Calu3 (cell line): ENCODE measurements around the gene CDK14. TPM values are rescaled to one million over a fixed set of nuclear protein-coding genes. Genes with fewer than 3 reads are reported as not detected.
A peak's percentile ranks its signal among the peaks of the same experiment; 100 is the strongest.
"Not testable (repeated sequence)": the region's sequence is repeated elsewhere in the genome, so short reads cannot be mapped to it uniquely, and the experiment has no call there.

Experiments
- BruUV-seq: library from RNA; stranded (reverse); fragments of 400-500 nt; replicated peaks from 2 replicates; lab custom pipeline; 2021; lab: Mats Ljungman, UMichigan
- CTCF ChIA-PET: fragments of 300-600 bp; sonication (Branson Sonifier 250); formaldehyde crosslinking; loops from one replicate; lab custom pipeline; 2022; ENCODE audit warnings: antibody characterized with exemption; lab: Charles Lee
- DNase-seq: peaks from one replicate; pipeline ENCODE4 v3.0.0; 2022
- H3K27ac Mint-ChIP-seq: one replicate; pipeline ENCODE4 v1.8.0; 2022; ENCODE audit warnings: mixed read lengths; ENCODE audit not compliant: unreplicated experiment
- H3K27me3 Mint-ChIP-seq: one replicate; pipeline ENCODE4 v1.8.0; 2022; ENCODE audit warnings: mixed read lengths; ENCODE audit not compliant: unreplicated experiment
- H3K36me3 Mint-ChIP-seq: one replicate; pipeline ENCODE4 v1.8.0; 2022; ENCODE audit warnings: mild to moderate bottlenecking, moderate library complexity, mixed read lengths; ENCODE audit not compliant: insufficient read depth, unreplicated experiment
- H3K4me1 Mint-ChIP-seq: one replicate; pipeline ENCODE4 v1.8.0; 2022; ENCODE audit warnings: mild to moderate bottlenecking, low read depth, mixed read lengths; ENCODE audit not compliant: unreplicated experiment
- H3K4me3 Mint-ChIP-seq: one replicate; pipeline ENCODE4 v1.8.0; 2022; ENCODE audit warnings: mild to moderate bottlenecking, low read depth, moderate library complexity, mixed read lengths; ENCODE audit not compliant: unreplicated experiment
- H3K9me3 Mint-ChIP-seq: one replicate; pipeline ENCODE4 v1.8.0; 2022; ENCODE audit warnings: low read depth, mixed read lengths; ENCODE audit not compliant: unreplicated experiment
- intact Hi-C: fragments of 100-400 bp; cut with micrococcal nuclease; formaldehyde crosslinking; loops from one replicate; pipeline ENCODE4 v1.10.0; 2022; ENCODE audit not compliant: unreplicated experiment
- total RNA-seq: library from RNA; stranded (reverse); gene quantifications from 2 replicates; pipeline ENCODE4 v1.2.3, GENCODE V29; 2022
- TF ChIP-seq, protein P1 (sequence below): fragments of 200-600 bp; IDR thresholded peaks from one replicate; pipeline ENCODE4 v1.8.0; 2022; ENCODE audit warnings: antibody characterized with exemption; ENCODE audit not compliant: unreplicated experiment

CDK14 gene
- total RNA-seq, 1 experiment from 2014 or later: 29.4 TPM

GRCh38 chr7:90923541-90923997, 327.4 kb downstream of the CDK14 start:
- Mint-ChIP-seq H3K27ac (no peak overlapping the region), H3K36me3 (no peaks in the 10 kb centered on the region), H3K4me3 (no peak overlapping the region), H3K27me3 (no peaks in the 10 kb centered on the region), H3K4me1 (no peaks in the 10 kb centered on the region), H3K9me3 (no peaks in the 10 kb centered on the region)
- CTCF ChIA-PET: no interaction called here
- TF ChIP-seq, protein P1, sequence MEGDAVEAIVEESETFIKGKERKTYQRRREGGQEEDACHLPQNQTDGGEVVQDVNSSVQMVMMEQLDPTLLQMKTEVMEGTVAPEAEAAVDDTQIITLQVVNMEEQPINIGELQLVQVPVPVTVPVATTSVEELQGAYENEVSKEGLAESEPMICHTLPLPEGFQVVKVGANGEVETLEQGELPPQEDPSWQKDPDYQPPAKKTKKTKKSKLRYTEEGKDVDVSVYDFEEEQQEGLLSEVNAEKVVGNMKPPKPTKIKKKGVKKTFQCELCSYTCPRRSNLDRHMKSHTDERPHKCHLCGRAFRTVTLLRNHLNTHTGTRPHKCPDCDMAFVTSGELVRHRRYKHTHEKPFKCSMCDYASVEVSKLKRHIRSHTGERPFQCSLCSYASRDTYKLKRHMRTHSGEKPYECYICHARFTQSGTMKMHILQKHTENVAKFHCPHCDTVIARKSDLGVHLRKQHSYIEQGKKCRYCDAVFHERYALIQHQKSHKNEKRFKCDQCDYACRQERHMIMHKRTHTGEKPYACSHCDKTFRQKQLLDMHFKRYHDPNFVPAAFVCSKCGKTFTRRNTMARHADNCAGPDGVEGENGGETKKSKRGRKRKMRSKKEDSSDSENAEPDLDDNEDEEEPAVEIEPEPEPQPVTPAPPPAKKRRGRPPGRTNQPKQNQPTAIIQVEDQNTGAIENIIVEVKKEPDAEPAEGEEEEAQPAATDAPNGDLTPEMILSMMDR: no peak
- intact Hi-C loops: loop anchor here (10.0 kb wide), 1 partner anchor 169 kb away; no protein-coding TSS in a partner anchor
- BruUV-seq: no TSS peak
- no peak for DNase-seq

GRCh38 chr7:90928700-90929424, 332.7 kb downstream of the CDK14 start:
- H3K9me3 Mint-ChIP-seq, H3K27me3 Mint-ChIP-seq, H3K36me3 Mint-ChIP-seq, BruUV-seq, H3K27ac Mint-ChIP-seq, H3K4me1 Mint-ChIP-seq: not testable (repeated sequence)
- TF ChIP-seq, protein P1: peak; percentile 33
- intact Hi-C loops: loop anchor here (10.0 kb wide), 1 partner anchor 174 kb away; no protein-coding TSS in a partner anchor
- CTCF ChIA-PET: interaction anchor here (0.5 to 1.5 kb wide), 7 partner anchors 9 to 695 kb away, joined by 3 to 8 read pairs (median 4); no protein-coding TSS in a partner anchor
- DNase-seq: peak; percentile 75
- H3K4me3 Mint-ChIP-seq: peak overlapping the region; percentile 82

GRCh38 chr7:90931986-90932916, 336.1 kb downstream of the CDK14 start:
- DNase-seq: no peak
- CTCF ChIA-PET: interaction anchor here (1.2 kb wide), 1 partner anchor 13 kb away, joined by 3 read pairs; no protein-coding TSS in a partner anchor
- TF ChIP-seq, protein P1: no peak
- H3K4me1 Mint-ChIP-seq: no peaks in the 10 kb centered on the region
- no peaks in the 10 kb centered on the region for H3K27me3 Mint-ChIP-seq
- intact Hi-C loops: no loop called here
- no peak overlapping the region for H3K27ac Mint-ChIP-seq
- BruUV-seq: no TSS peak
- H3K36me3 Mint-ChIP-seq: no peaks in the 10 kb centered on the region
- H3K9me3 Mint-ChIP-seq: no peaks in the 10 kb centered on the region
- H3K4me3 Mint-ChIP-seq: no peak overlapping the region

- TF ChIP-seq, protein P1: no peak
- DNase-seq: no peak
- intact Hi-C loops: no loop called here
- H3K4me1 Mint-ChIP-seq: no peaks in the 10 kb centered on the region
- H3K9me3 Mint-ChIP-seq: no peaks in the 10 kb centered on the region
- no TSS peak for BruUV-seq
- H3K27ac Mint-ChIP-seq: no peak overlapping the region
- H3K4me3 Mint-ChIP-seq: no peak overlapping the region
- no peaks in the 10 kb centered on the region for H3K27me3 Mint-ChIP-seq
- H3K36me3 Mint-ChIP-seq: no peaks in the 10 kb centered on the region
- CTCF ChIA-PET: interaction anchor here (1.2 kb wide), 1 partner anchor 13 kb away, joined by 3 read pairs; no protein-coding TSS in a partner anchor
Measured at GRCh38 chr7:90933041-90933440, 336.9 kb downstream of the CDK14 start.
